HG02981 (cell line): ENCODE data around the gene OR5H15.
"Not testable (repeated sequence)": the region's sequence is repeated elsewhere in the genome, so short reads cannot be mapped to it uniquely, and the experiment has no call there.

Experiments
- ATAC-seq: cut with Tn5 transposase; IDR thresholded peaks from one replicate; pipeline ENCODE4 v1.9.1; 2021; ENCODE audit warnings: mild to moderate bottlenecking, moderate library complexity; ENCODE audit not compliant: unreplicated experiment

OR5H15 gene

DNA sequence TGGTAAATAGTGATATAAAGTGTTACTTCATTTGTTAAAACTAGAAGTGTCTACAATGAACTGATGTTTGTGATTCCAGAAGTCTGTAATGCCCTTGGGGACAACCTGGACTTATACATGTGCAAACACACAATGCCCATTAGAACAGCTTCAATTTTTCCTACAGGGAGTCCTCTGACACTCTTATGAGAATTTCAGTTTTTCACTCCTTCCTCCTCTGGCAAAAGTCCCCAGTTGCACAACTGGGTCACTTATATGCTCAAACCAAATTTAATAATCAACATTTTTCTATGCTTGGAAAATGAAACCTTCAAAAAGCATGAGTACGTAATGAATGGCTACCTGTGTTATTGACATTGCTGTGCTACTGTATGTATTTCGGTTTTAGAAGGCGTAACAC lies at the start of gene OR5H15:
Gene OR5H15, plus strand, starts transcription at position 301 of the 400 bp plus-strand sequence. CDS start 2,004 bp downstream, outside the sequence.
- no peak for ATAC-seq

DNA sequence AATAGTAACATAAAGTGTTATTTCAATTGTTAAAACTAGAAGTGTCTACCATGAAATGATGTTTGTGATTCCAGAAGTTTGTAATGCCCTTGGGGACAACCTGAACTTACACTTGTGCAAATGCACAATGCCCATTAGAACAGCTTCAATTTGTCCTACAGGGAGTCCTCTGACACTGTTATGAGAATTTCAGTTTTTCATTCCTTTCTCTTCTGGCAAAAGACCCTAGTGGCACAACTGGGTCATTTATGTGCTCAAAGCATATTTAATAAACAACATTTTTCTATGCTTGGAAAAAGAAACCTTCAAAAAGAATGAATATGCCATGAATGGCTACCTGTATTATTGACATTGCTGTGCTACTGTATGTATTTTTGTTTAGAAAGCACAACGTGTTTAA lies 36.1 kb upstream of the OR5H15 start, which contains the start of gene OR5H1:
Gene OR5H1, plus strand, starts transcription at position 301 of the 400 bp plus-strand sequence. CDS start 1,977 bp downstream, outside the sequence.
- no peak for ATAC-seq

DNA sequence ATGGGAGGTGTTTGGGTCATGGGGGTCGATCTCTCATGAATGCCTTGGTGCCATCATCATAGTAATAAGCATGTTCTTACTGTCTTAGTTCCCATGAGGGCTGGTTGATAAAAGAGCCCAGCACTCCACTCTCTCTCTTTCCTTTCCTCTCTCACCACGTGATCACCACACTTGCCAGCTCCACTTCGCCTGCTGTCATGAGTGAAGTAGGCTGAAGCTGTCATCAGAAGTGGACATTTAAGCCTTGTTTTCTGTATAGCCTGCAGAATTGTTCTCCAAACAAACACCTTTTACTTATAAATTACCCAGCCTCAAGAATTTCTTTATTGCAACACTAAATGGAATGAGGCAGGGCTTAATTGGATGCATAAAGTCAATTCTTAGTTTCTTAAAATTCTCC lies 29.9 kb upstream of the OR5H15 start:
- ATAC-seq: no peak

- not testable (repeated sequence) for ATAC-seq
Observed at GRCh38 chr3:98137826-98138557, 28.5 kb upstream of the OR5H15 start.

DNA sequence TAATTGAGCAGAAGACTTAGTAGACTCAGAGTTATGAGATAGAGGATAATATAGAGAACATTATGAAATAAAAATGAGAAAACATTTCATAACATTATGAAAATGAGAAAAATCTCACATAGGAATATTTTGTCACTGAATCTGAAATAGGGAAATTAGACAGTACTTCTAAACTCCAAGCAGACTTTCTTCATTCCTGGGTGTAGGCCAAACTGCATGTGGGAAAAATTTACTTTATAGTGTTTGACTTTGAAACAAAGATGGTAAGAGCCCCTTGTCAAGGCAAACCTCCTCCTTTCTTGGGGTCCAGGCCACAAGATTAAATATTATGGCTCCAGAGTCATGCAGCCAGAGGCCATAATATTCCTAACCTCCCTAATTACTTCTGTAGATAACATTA lies 26.0 kb upstream of the OR5H15 start:
- no peak for ATAC-seq

GRCh38 chr3:98147179-98147578 lies 19.3 kb upstream of the OR5H15 start, which contains the start of gene OR5H14:
Gene OR5H14 (plus strand): TSS chr3:98147479. CDS start chr3:98149386, 1,907 bp downstream.
- ATAC-seq: no peak

GRCh38 chr3:98148751-98149150 lies 17.7 kb upstream of the OR5H15 start:
- ATAC-seq: no peak

DNA sequence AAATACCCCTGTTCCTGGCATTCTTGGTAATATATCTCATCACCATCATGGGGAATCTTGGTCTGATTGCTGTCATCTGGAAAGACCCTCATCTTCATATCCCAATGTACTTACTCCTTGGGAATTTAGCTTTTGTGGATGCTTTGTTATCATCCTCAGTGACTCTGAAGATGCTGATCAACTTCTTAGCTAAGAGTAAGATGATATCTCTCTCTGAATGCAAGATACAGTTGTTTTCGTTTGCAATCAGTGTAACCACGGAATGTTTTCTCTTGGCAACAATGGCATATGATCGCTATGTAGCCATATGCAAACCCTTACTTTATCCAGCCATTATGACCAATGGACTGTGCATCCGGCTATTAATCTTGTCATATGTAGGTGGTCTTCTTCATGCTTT lies 17.0 kb upstream of the OR5H15 start:
- not testable (repeated sequence) for ATAC-seq

- no peak for ATAC-seq
Observed at GRCh38 chr3:98151241-98151640, 15.3 kb upstream of the OR5H15 start.

- no peak for ATAC-seq
Observed at GRCh38 chr3:98171071-98171470, 4.6 kb downstream of the OR5H15 start.

- ATAC-seq: no peak
Observed at GRCh38 chr3:98172621-98173020, 6.1 kb downstream of the OR5H15 start.

DNA sequence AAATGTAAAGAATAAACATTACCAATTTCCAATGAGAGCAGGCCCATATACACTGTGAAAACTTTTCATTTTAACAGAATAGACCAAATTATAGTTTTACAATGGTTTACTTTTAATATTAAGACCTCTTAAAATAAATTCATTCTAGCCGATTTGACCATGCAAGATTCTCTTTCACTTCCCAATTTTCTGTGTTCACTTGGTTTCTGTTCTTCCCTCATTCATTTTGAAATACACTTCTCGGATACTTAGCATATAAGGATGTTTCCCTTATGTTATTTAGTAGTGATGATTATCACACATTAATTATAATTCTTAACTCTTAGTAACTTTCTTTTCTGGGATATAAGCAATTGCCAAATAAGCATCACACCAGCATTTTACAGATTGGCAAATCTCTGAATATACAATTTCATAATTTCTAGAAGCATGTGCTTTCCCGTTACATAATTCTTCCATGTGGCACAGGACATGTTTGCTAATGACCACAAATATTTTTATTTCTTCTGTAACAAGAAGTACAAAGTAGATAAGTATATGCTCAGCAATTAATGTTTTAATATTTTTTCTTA lies 13.9 kb downstream of the OR5H15 start:
- ATAC-seq: no peak

GRCh38 chr3:98182196-98182595 lies 15.7 kb downstream of the OR5H15 start:
- ATAC-seq: no peak

DNA sequence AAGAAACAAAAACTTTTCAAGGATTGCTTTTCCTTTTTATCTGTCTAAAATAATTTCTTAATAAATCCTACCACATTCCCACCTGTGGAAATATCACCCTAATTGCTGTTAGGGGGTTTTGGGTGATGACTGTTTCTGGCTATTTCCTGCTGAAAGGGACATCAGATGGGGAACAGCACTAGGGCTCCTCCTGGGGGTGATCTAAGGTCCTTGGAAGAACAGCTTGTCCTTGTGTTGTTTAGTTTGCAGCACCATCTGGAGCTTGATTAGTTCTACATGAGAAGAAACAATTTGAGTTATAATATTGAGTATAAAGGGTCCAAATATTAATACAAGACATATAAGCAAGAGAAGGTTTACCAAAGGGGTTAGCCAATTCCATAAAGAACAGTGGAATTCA lies 18.7 kb downstream of the OR5H15 start:
- ATAC-seq: no peak

DNA sequence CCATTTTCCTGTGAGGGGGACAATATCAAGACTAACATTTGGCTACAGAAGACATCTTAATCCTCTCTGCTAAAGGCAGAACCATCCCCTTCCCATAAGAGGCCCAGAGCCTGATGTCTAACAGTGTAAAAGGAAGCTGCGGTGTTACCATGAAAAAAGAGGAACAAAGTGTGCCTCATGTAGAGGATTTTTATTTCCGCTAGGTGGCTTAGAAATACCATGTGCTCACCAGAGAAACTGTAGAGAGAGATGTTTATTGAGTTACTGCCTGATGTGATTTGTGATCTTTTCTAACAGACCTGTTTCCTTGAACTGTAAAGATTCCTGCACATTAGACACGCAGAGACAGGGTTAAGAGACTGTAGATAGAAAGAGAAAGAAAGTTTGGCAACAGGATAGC lies 22.0 kb downstream of the OR5H15 start:
- peak; percentile 60 for ATAC-seq

- ATAC-seq: not testable (repeated sequence)
Observed at GRCh38 chr3:98190911-98191310, 24.4 kb downstream of the OR5H15 start.

GRCh38 chr3:98196293-98196692 lies 29.8 kb downstream of the OR5H15 start:
- ATAC-seq: not testable (repeated sequence)

- ATAC-seq: no peak
Observed at GRCh38 chr3:98199020-98199419, 32.5 kb downstream of the OR5H15 start.

DNA sequence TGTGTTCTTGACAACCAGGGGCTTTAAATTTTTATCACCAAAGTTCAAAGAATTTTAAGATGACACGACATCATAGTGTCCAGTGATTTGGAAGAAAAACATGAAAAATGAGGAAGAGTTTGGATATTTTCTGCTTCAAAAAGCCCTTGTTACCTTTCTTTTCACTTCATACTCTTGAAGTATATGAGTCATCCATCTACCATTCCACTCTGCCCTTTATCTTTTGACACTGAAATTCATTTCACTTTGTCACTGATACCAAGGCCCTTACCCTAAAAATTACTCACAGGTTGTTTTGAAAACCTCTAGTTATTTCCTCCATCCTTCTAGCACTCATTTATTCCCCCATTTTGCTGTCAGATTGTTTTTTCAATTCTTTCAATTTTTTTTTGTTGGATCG lies 42.7 kb downstream of the OR5H15 start:
- ATAC-seq: no peak

DNA sequence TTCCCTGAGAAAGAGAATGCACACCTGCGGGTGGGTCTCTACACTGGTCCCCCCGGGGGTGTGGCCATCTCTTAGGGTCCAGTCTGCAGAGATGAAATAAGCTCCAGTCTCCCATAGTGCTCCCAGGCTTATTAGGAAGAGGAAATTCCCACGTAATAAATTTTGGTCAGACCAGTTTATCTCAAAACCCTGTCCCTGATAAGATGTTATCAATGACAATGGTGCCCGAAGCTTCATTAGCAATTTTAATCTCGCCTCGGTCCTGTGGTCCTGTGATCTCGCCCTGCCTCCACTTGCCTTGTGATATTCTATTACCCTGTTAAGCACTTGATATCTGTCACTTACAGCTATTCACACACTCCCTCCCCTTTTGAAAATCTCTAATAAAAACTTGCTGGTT lies 46.8 kb downstream of the OR5H15 start:
- no peak for ATAC-seq

- no peak for ATAC-seq
Observed at GRCh38 chr3:98215051-98215450, 48.6 kb downstream of the OR5H15 start.
